ENCODE measurements around the gene TENM3. TPM values are rescaled to one million over a fixed set of nuclear protein-coding genes. Genes with fewer than 3 reads are reported as not detected.

TENM3 gene
- total RNA-seq, 1 donor from 2014 or later = 2.8 TPM

- Histone ChIP-seq H3K9me3 (no peaks in the 10 kb centered on the region), H3K27me3 (no peaks in the 10 kb centered on the region), H3K36me3 (no peaks in the 10 kb centered on the region), H3K4me1 (no peaks in the 10 kb centered on the region), H3K27ac (no peak overlapping the region), H3K4me3 (no peak overlapping the region)
- intact Hi-C loops (cut with DNase I) = no loop called here
- no peak for DNase-seq (ENCODE audit: low spot score in 2 of 2)
- no peak for TF ChIP-seq CTCF (IDR thresholded peaks at IDR 0.05)
Measured at GRCh38 chr4:182489607-182490006, 246.4 kb downstream of the TENM3 start.

GRCh38 chr4:182491719-182492118 is 248.5 kb downstream of the TENM3 start:
- no peaks in the 10 kb centered on the region for H3K27me3 ChIP-seq
- H3K4me1 ChIP-seq = no peaks in the 10 kb centered on the region
- H3K9me3 ChIP-seq = no peaks in the 10 kb centered on the region
- intact Hi-C loops (cut with DNase I) = no loop called here
- no peak overlapping the region for H3K27ac ChIP-seq
- no peak overlapping the region for H3K4me3 ChIP-seq
- no peak for DNase-seq (ENCODE audit: low spot score in 2 of 2)
- no peaks in the 10 kb centered on the region for H3K36me3 ChIP-seq
- TF ChIP-seq CTCF (IDR thresholded peaks at IDR 0.05) = no peak

DNA sequence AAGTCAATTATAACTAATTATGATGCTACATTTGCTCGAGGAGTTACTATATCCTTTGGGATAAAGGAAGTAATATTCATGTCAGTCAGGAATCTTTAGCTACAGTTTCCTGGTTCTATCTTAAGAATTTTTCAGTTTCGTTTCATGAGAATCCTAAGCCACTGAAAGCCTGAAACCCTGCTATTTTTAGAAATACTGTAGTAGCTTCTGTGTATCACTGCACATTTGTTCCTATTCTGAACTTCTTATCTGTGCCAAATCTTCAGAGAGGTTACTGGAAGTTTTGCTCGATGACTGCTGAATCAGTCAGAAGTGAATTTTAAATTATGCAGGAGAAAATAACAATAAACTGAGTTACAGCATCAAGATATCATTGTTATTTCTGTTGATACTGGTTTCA is 249.2 kb downstream of the TENM3 start:
- H3K27me3 ChIP-seq = no peaks in the 10 kb centered on the region
- no peaks in the 10 kb centered on the region for H3K9me3 ChIP-seq
- no peak for TF ChIP-seq CTCF (IDR thresholded peaks at IDR 0.05)
- intact Hi-C loops (cut with DNase I) = no loop called here
- H3K4me3 ChIP-seq = peak overlapping the region in 1 of 2 donors; percentile 25
- H3K36me3 ChIP-seq = no peaks in the 10 kb centered on the region
- DNase-seq (ENCODE audit: low spot score in 2 of 2) = no peak
- H3K4me1 ChIP-seq = no peaks in the 10 kb centered on the region
- no peak overlapping the region for H3K27ac ChIP-seq

GRCh38 chr4:182493377-182493776 is 250.2 kb downstream of the TENM3 start:
- Histone ChIP-seq H3K9me3 (no peaks in the 10 kb centered on the region), H3K27ac (no peak overlapping the region), H3K36me3 (no peaks in the 10 kb centered on the region), H3K4me3 (no peak overlapping the region), H3K4me1 (no peaks in the 10 kb centered on the region), H3K27me3 (no peaks in the 10 kb centered on the region)
- DNase-seq (ENCODE audit: low spot score in 2 of 2) = no peak
- intact Hi-C loops (cut with DNase I) = no loop called here
- TF ChIP-seq CTCF (IDR thresholded peaks at IDR 0.05) = no peak

DNA sequence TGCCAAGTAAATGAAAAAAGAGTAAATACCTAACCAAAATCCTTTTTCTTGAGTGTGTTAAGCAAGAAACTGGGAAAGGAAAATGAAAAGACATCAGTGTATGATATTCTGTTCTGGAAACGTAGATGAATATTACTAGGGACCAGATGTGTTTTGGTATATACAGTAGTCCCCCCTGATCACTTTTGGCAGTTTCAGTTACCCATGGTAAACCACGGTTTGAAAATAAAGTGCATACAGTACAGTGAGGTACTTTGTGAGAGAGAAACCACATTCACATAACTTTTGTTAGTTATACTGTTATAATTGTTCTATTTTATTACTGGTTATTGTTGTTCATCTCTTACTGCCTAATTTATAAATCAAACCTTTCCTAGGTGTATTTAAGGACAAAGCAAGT is 250.9 kb downstream of the TENM3 start:
- no peaks in the 10 kb centered on the region for H3K27me3 ChIP-seq
- H3K4me1 ChIP-seq = no peaks in the 10 kb centered on the region
- TF ChIP-seq CTCF (IDR thresholded peaks at IDR 0.05) = no peak
- no peak overlapping the region for H3K4me3 ChIP-seq
- no peak overlapping the region for H3K27ac ChIP-seq
- no peak for DNase-seq (ENCODE audit: low spot score in 2 of 2)
- no peaks in the 10 kb centered on the region for H3K36me3 ChIP-seq
- intact Hi-C loops (cut with DNase I) = no loop called here
- H3K9me3 ChIP-seq = no peaks in the 10 kb centered on the region

DNA sequence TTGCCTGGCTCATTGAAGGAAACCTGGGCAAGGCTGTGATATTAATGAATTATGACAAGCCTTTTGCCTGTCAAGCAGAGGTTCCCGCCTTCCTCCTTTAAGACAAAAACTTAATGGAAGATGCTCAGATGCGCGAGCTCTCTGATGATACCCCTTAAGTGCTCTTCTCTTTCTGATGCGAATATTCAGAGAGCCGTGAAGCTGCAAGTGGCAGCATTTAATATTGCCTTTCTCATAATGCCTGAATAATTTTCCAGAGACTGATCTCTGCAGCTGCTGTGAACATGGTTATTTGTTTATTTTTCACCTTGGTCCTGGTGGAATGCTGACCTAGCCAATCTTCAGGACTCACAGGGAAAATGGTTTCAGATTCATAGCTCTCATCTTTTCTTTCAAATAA is 251.8 kb downstream of the TENM3 start:
- Histone ChIP-seq H3K36me3 (no peaks in the 10 kb centered on the region), H3K4me1 (no peaks in the 10 kb centered on the region), H3K27me3 (no peaks in the 10 kb centered on the region), H3K4me3 (no peak overlapping the region), H3K27ac (no peak overlapping the region), H3K9me3 (no peaks in the 10 kb centered on the region)
- no peak for DNase-seq (ENCODE audit: low spot score in 2 of 2)
- no peak for TF ChIP-seq CTCF (IDR thresholded peaks at IDR 0.05)
- intact Hi-C loops (cut with DNase I) = no loop called here

Data from ascending aorta (tissue), 2 donors.